Heart left ventricle (tissue), 16 donors: ENCODE measurements around the gene ADAMTS18. TPM values are rescaled to one million over a fixed set of nuclear protein-coding genes. Genes with fewer than 3 reads are reported as not detected.
A peak's percentile ranks its signal among the peaks of the same experiment; 100 is the strongest.
"Not testable (repeated sequence)": the region's sequence is repeated elsewhere in the genome, so short reads cannot be mapped to it uniquely, and the experiment has no call there.

Source experiments
- ATAC-seq, 4 donors: fragments of 200-7000 bp; cut with Tn5 transposase; one replicate each; pipeline ENCODE4 v1.9.1; 2020 to 2022; ENCODE audit warnings: moderate library complexity in 4 of 4, mild to moderate bottlenecking in 3 of 4, moderate number of reproducible peaks in 1 of 4
- DNase-seq, 5 donors: peaks; one replicate each; pipeline ENCODE4 v3.0.0-alpha.2; 2020
- H3K27ac ChIP-seq, 12 donors: fragments of 200-600 bp; sonication (generic) in 4 of 12; one replicate each; pipeline versions ENCODE4 v1.5.0 to v1.8.0; 2016 to 2022; ENCODE audit warnings: mild to moderate bottlenecking in 2 of 12
- H3K27me3 ChIP-seq, 9 donors: fragments of 200-600 bp; sonication (generic) in 2 of 9; one replicate each; pipeline versions ENCODE4 v1.5.1 to v1.8.0; 2016 to 2022; ENCODE audit warnings: mild to moderate bottlenecking in 3 of 9
- H3K36me3 ChIP-seq, 9 donors: fragments of 200-600 bp; sonication (generic) in 2 of 9; one replicate each; pipeline versions ENCODE4 v1.5.0 to v1.8.0; 2018 to 2022; ENCODE audit warnings: mild to moderate bottlenecking in 2 of 9
- H3K4me1 ChIP-seq, 12 donors: fragments of 200-600 bp; sonication (generic) in 4 of 12; one replicate each; pipeline versions ENCODE4 v1.5.0 to v1.8.0; 2016 to 2022; ENCODE audit warnings: mild to moderate bottlenecking in 3 of 12
- H3K4me3 ChIP-seq, 12 donors: fragments of 200-600 bp; sonication (generic) in 4 of 12; one replicate each; pipeline versions ENCODE4 v1.5.0 to v1.8.0; 2017 to 2022; ENCODE audit warnings: mild to moderate bottlenecking in 9 of 12, moderate library complexity in 4 of 12
- H3K9me3 ChIP-seq, 12 donors: fragments of 200-600 bp; sonication (generic) in 4 of 12; one replicate each; pipeline versions ENCODE4 v1.5.0 to v1.8.0; 2016 to 2022; ENCODE audit warnings: mild to moderate bottlenecking in 1 of 12
- CTCF ChIP-seq, 12 donors: fragments of 200-600 bp; sonication (generic) in 4 of 12; IDR thresholded peaks; one replicate each; pipeline versions ENCODE4 v1.5.0 to v1.8.0; 2018 to 2022; ENCODE audit warnings: antibody characterized with exemption in 12 of 12, mild to moderate bottlenecking in 5 of 12
- POLR2A ChIP-seq, 2 donors: fragments of 450-650 bp; IDR thresholded peaks; one replicate each; pipeline ENCODE4 v1.6.1; 2017; ENCODE audit warnings: antibody characterized with exemption in 2 of 2, mild to moderate bottlenecking in 2 of 2, moderate library complexity in 2 of 2
- WGBS, 4 donors: extraction: QIAGEN DNeasy Blood & Tissue Kit in 2 of 4; methylation state at CpG; one replicate each; pipeline versions ENCODE4 v1.1.5 to v1.1.7; 2013 to 2018; 5-methylcytosine and 5-hydroxymethylcytosine counted together
- intact Hi-C, 10 donors: fragments of 100-400 bp; cut with DNase I; formaldehyde crosslinking; loops; one replicate each; pipeline versions ENCODE4 v1.11.1 to v1.14.2; 2022
- polyA plus RNA-seq, 2 donors: library from polyadenylated mRNA; stranded (reverse); fragments of 200-250 nt; gene quantifications; one replicate each; pipeline ENCODE4 v1.2.3, GENCODE V29; 2013
- total RNA-seq, 9 donors: library from RNA; depleted of rRNA in 2 of 9; stranded (reverse); fragments of >200 nt in 2 of 9; fragmentation: NEBNext Ultra II Directional in 3 of 9; extraction: Animal tissue kit (Norgen Biotek cat#: 25700) in 3 of 9; gene quantifications; one replicate each; pipeline versions ENCODE4 v1.1.0 to v1.2.4, GENCODE V29; 2016 to 2023
- donor health status: ischemic (EF 13 %, LVEDD 7.1; RV severe dilation, severe dysfunction).
- donor health status: healthy with polysubstance abuse.
- donor health status: DM: no; HTN: yes; CAD: no.
- donor health status: DM: no; HTN: no; CAD: no.
- donor health status: ischemic (EF 25% LVEDD 6.9; RV normal size, moderate dysfunction).
- donor health status: ischemic (EF 25% LVEDD 5.7; RV mildly dilated, moderate dysfunction).
- donor health status: healthy.
- donor health status: DM: yes; HTN: yes; CAD: no.
- donor health status: ischemic (EF 35%, LVEDD 5.7; RV mildly dilated, moderate dysfunction).
- donor health status: nonischemic (EF 11% LVEDD 7.7; RV severe dilation, severe dysfunction).
- donor health status: DM: yes; HTN: yes; CAD: no.
- donor health status: PGD.
- donor health status: ischemic (EF 29% LVEDD 5.4; RV normal size, mild dysfunction).
- donor health status: nonischemic (EF 23%, LVEDD 6.1; RV moderate dilation, normal function).

The ADAMTS18 gene
- total and polyA plus RNA-seq, 11 donors, result 0.10 to 0.69 (median 0.14) TPM; not detected in 8

- intact Hi-C loops, result no loop called here
- Histone ChIP-seq H3K36me3 (no peaks in the 10 kb centered on the region), H3K4me1 (no peaks in the 10 kb centered on the region), H3K4me3 (no peak overlapping the region), H3K9me3 (no peaks in the 10 kb centered on the region), H3K27me3 (peaks cover 0 to 5% (median 0%) of the 10 kb centered on the region in 9 donors), H3K27ac (no peak overlapping the region)
- no peak for TF ChIP-seq POLR2A (IDR thresholded peaks at IDR 0.05)
- no peak for TF ChIP-seq CTCF (IDR thresholded peaks at IDR 0.05)
- no peak for DNase-seq
- 20 to 32% (median 24%) methylated on average over 2 of the region's 2 CpGs for WGBS, 4 donors
- ATAC-seq, result no peak
Observed at GRCh38 chr16:77289331-77289809, 145.5 kb downstream of the ADAMTS18 start.

- ATAC-seq, result peak in 1 of 4 donors; percentile 36
- Histone ChIP-seq H3K27me3 (peaks cover 0 to 5% (median 0%) of the 10 kb centered on the region in 9 donors), H3K4me3 (no peak overlapping the region), H3K4me1 (no peaks in the 10 kb centered on the region), H3K9me3 (no peaks in the 10 kb centered on the region), H3K27ac (no peak overlapping the region), H3K36me3 (no peaks in the 10 kb centered on the region)
- no peak for DNase-seq
- no peak for TF ChIP-seq POLR2A (IDR thresholded peaks at IDR 0.05)
- no peak for TF ChIP-seq CTCF (IDR thresholded peaks at IDR 0.05)
- intact Hi-C loops, result no loop called here
- 53 to 59% (median 54%) methylated on average over 3 of the region's 3 CpGs for WGBS, 4 donors
Observed at GRCh38 chr16:77288222-77288621, 146.6 kb downstream of the ADAMTS18 start.

GRCh38 chr16:77285676-77286075, 149.2 kb downstream of the ADAMTS18 start:
- H3K27ac ChIP-seq, result no peak overlapping the region
- 80 to 87% (median 83%) methylated on average over 5 of the region's 5 CpGs for WGBS, 4 donors
- no peaks in the 10 kb centered on the region for H3K4me1 ChIP-seq
- no peaks in the 10 kb centered on the region for H3K36me3 ChIP-seq
- H3K9me3 ChIP-seq, result no peaks in the 10 kb centered on the region
- TF ChIP-seq POLR2A (IDR thresholded peaks at IDR 0.05), result no peak
- no peak for TF ChIP-seq CTCF (IDR thresholded peaks at IDR 0.05)
- H3K27me3 ChIP-seq, result peaks cover 0 to 5% (median 0%) of the 10 kb centered on the region in 9 donors
- ATAC-seq (no peak), DNase-seq (no peak)
- intact Hi-C loops, result no loop called here
- no peak overlapping the region for H3K4me3 ChIP-seq

- H3K27me3 ChIP-seq, result peaks cover 0 to 5% (median 0%) of the 10 kb centered on the region in 9 donors
- WGBS, 4 donors, result 58 to 72% (median 65%) methylated on average over 2 of the region's 2 CpGs
- no peaks in the 10 kb centered on the region for H3K9me3 ChIP-seq
- no peak overlapping the region for H3K27ac ChIP-seq
- no peak for DNase-seq
- no peak for ATAC-seq
- TF ChIP-seq CTCF (IDR thresholded peaks at IDR 0.05), result no peak
- TF ChIP-seq POLR2A (IDR thresholded peaks at IDR 0.05), result no peak
- intact Hi-C loops, result no loop called here
- no peaks in the 10 kb centered on the region for H3K36me3 ChIP-seq
- H3K4me1 ChIP-seq, result no peaks in the 10 kb centered on the region
- no peak overlapping the region for H3K4me3 ChIP-seq
Observed at GRCh38 chr16:77282345-77282744, 152.5 kb downstream of the ADAMTS18 start.

GRCh38 chr16:77279316-77279715, 155.5 kb downstream of the ADAMTS18 start:
- H3K27ac ChIP-seq, H3K36me3 ChIP-seq, DNase-seq, H3K4me1 ChIP-seq, H3K27me3 ChIP-seq, intact Hi-C loops, ATAC-seq, H3K9me3 ChIP-seq, H3K4me3 ChIP-seq: not testable (repeated sequence)
- WGBS, 4 donors, result 56 to 64% (median 59%) methylated on average over 8 of the region's 8 CpGs
